ENCODE results near the gene COL5A1.

DNA sequence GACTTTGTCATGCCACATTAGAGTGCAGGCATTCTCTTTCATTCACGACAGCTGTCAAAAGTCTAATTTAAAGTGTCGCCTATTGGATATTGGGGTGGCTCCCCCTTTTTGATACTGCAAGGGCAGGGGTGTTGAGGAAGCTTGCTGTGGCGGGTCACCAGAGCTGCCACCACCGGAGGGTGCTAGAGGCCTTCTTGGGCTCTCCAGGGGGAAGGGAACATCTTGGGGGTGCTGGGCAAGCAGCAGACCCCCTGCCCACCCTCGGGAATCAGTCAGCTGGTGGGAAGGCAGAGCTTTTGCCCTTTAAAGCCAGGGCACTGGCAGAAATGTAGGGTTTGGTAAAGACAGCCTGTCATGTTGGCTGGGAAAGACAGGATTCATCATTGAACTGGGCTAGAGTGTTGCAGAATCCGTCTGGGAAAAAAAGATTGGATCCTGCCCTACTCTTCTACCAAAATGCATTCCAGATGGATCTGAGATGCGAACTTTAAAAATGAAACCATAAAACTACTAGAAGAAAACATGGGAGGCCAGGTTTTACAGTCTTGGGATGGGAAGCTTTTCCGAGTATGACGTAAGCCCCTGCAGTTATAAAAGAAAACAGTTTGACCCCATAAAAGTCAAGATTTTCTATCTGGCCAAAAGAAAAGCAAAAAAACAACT lies 22.3 kb downstream of the COL5A1 start:
- TF ChIP-seq, protein P1, sequence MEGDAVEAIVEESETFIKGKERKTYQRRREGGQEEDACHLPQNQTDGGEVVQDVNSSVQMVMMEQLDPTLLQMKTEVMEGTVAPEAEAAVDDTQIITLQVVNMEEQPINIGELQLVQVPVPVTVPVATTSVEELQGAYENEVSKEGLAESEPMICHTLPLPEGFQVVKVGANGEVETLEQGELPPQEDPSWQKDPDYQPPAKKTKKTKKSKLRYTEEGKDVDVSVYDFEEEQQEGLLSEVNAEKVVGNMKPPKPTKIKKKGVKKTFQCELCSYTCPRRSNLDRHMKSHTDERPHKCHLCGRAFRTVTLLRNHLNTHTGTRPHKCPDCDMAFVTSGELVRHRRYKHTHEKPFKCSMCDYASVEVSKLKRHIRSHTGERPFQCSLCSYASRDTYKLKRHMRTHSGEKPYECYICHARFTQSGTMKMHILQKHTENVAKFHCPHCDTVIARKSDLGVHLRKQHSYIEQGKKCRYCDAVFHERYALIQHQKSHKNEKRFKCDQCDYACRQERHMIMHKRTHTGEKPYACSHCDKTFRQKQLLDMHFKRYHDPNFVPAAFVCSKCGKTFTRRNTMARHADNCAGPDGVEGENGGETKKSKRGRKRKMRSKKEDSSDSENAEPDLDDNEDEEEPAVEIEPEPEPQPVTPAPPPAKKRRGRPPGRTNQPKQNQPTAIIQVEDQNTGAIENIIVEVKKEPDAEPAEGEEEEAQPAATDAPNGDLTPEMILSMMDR (IDR thresholded peaks at IDR 0.05), result no peak
- no peak for TF ChIP-seq POLR2A (IDR thresholded peaks at IDR 0.05)
